ENCODE data around the gene AGA. TPM values are rescaled to one million over a fixed set of nuclear protein-coding genes. Genes with fewer than 3 reads are reported as not detected.

The AGA gene
- total and polyA plus RNA-seq, 10 donors, result 7.8 to 24.2 (median 17.4) TPM

DNA sequence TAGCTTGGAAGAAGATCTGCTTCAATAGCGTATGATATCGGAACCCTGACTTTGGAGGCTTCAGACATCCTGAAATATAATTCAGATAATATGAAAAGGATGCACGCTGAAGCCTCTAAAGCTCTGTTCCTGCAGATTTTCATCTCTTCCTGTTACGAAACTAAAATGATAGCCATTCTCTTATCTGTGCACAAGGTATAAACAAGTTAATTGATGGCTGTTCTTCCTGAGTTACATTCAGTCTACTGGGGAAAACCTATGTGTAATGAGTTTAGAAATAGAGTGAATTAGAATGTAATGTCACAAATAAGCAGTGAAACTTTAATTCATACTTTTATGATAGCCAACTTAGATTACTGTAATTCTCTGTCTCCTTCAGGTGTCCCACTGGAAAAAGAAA is 36.8 kb upstream of the AGA start:
- no peak for TF ChIP-seq POLR2AphosphoS5 (IDR thresholded peaks at IDR 0.05)
- TF ChIP-seq, protein P1, sequence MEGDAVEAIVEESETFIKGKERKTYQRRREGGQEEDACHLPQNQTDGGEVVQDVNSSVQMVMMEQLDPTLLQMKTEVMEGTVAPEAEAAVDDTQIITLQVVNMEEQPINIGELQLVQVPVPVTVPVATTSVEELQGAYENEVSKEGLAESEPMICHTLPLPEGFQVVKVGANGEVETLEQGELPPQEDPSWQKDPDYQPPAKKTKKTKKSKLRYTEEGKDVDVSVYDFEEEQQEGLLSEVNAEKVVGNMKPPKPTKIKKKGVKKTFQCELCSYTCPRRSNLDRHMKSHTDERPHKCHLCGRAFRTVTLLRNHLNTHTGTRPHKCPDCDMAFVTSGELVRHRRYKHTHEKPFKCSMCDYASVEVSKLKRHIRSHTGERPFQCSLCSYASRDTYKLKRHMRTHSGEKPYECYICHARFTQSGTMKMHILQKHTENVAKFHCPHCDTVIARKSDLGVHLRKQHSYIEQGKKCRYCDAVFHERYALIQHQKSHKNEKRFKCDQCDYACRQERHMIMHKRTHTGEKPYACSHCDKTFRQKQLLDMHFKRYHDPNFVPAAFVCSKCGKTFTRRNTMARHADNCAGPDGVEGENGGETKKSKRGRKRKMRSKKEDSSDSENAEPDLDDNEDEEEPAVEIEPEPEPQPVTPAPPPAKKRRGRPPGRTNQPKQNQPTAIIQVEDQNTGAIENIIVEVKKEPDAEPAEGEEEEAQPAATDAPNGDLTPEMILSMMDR (IDR thresholded peaks at IDR 0.05 in 8 of 11, conservative IDR thresholded peaks at IDR 0.05 in 3 of 11), result no peak
- no peak for TF ChIP-seq POLR2A (IDR thresholded peaks at IDR 0.05)
- H3K27ac ChIP-seq, result no peak overlapping the region
- H3K27me3 ChIP-seq (replicated peaks in 1 of 7), result no peaks in the 10 kb centered on the region
- no peak overlapping the region for H3K4me3 ChIP-seq
- no peaks in the 10 kb centered on the region for H3K36me3 ChIP-seq
- no peaks in the 10 kb centered on the region for H3K4me1 ChIP-seq
- DNase-seq, result no peak
- 65 to 85% (median 67%) methylated on average over 4 of the region's 4 CpGs for WGBS, 5 donors
- intact Hi-C loops (cut with DNase I; ENCODE audit: low total_unique reads), result no loop called here
- no peaks in the 10 kb centered on the region for H3K9me3 ChIP-seq

GRCh38 chr4:177478496-177478895 is 36.3 kb upstream of the AGA start:
- H3K4me3 ChIP-seq, result no peak overlapping the region
- WGBS, 5 donors, result 74 to 93% (median 87%) methylated on average over 2 of the region's 2 CpGs
- H3K36me3 ChIP-seq, result no peaks in the 10 kb centered on the region
- DNase-seq, result no peak
- intact Hi-C loops (cut with DNase I; ENCODE audit: low total_unique reads), result no loop called here
- no peaks in the 10 kb centered on the region for H3K4me1 ChIP-seq
- TF ChIP-seq POLR2AphosphoS5 (IDR thresholded peaks at IDR 0.05) (no peak), POLR2A (IDR thresholded peaks at IDR 0.05) (no peak)
- TF ChIP-seq, protein P1 (IDR thresholded peaks at IDR 0.05 in 8 of 11, conservative IDR thresholded peaks at IDR 0.05 in 3 of 11), result no peak
- H3K9me3 ChIP-seq, result no peaks in the 10 kb centered on the region
- no peaks in the 10 kb centered on the region for H3K27me3 ChIP-seq (replicated peaks in 1 of 7)
- H3K27ac ChIP-seq, result no peak overlapping the region

GRCh38 chr4:177473991-177474390 is 31.8 kb upstream of the AGA start:
- H3K4me1 ChIP-seq, result no peaks in the 10 kb centered on the region
- H3K27ac ChIP-seq, result no peak overlapping the region
- TF ChIP-seq POLR2A (IDR thresholded peaks at IDR 0.05) (no peak), POLR2AphosphoS5 (IDR thresholded peaks at IDR 0.05) (no peak)
- TF ChIP-seq, protein P1 (IDR thresholded peaks at IDR 0.05 in 8 of 11, conservative IDR thresholded peaks at IDR 0.05 in 3 of 11), result no peak
- WGBS, 5 donors, result 77 to 95% (median 86%) methylated on average over 1 of the region's 1 CpG
- intact Hi-C loops (cut with DNase I; ENCODE audit: low total_unique reads), result no loop called here
- H3K4me3 ChIP-seq, result no peak overlapping the region
- no peak for DNase-seq
- no peaks in the 10 kb centered on the region for H3K27me3 ChIP-seq (replicated peaks in 1 of 7)
- H3K36me3 ChIP-seq, result no peaks in the 10 kb centered on the region
- H3K9me3 ChIP-seq, result no peaks in the 10 kb centered on the region

GRCh38 chr4:177464026-177464425 is 21.8 kb upstream of the AGA start:
- no peaks in the 10 kb centered on the region for H3K4me1 ChIP-seq
- no peak overlapping the region for H3K27ac ChIP-seq
- no peaks in the 10 kb centered on the region for H3K27me3 ChIP-seq (replicated peaks in 1 of 7)
- H3K4me3 ChIP-seq, result no peak overlapping the region
- H3K9me3 ChIP-seq, result no peaks in the 10 kb centered on the region
- no peaks in the 10 kb centered on the region for H3K36me3 ChIP-seq
- intact Hi-C loops (cut with DNase I; ENCODE audit: low total_unique reads), result no loop called here
- TF ChIP-seq, protein P1 (IDR thresholded peaks at IDR 0.05 in 8 of 11, conservative IDR thresholded peaks at IDR 0.05 in 3 of 11), result no peak
- no peak for TF ChIP-seq POLR2AphosphoS5 (IDR thresholded peaks at IDR 0.05)
- no peak for TF ChIP-seq POLR2A (IDR thresholded peaks at IDR 0.05)
- WGBS, 5 donors, result 93 to 97% (median 95%) methylated on average over 4 of the region's 4 CpGs
- no peak for DNase-seq
